Activated CD8-positive, alpha-beta memory T cell treated with anti-CD3 and anti-CD28 coated beads, Interleukin-2, amount 50 U/mL, for 4 hours (primary cell): ENCODE data around the gene RPL5.
A peak's percentile ranks its signal among the peaks of the same experiment; 100 is the strongest.

Experiments used
- DNase-seq: peaks from one replicate; pipeline ENCODE4 v3.0.0-alpha.2; 2020

The RPL5 gene

DNA sequence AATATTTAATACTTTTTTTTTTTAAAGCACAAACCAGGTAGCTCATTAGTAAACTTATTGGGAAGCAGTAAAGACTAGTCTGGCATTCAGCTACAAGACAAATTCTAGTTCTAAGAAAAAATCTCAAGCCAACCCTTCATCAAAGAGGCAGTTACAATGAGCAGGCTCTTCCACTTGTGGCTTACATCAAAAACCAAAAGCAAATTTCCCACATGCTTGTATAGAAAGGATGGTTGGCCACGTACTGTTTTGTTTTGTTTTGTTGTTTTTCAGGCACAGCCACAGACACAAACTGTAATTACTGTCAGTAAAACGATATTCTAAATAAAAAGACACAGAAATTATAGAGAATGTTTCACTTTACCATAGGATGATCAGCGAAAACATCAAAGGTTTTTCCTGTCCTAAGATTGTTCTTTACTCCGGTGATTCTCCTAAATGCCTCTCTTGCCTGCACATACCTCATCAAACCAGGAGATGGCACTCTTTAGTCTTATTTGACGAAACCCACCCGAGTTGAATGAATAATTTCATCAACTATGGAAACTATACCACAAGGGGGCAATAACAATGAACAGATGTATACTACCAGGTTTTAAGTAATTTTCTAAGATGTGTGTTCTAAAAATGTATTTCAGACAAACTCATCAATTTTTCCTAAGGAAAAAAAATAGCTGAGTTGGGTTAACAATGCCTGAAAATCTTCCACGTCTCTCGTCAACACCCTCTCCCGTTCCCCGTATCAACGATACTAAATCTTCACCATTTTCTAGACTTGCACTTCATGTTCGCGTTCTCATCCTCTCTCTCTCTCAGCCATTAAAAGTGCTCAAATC lies 26.9 kb downstream of the RPL5 start:
- peak; percentile 35 for DNase-seq

DNA sequence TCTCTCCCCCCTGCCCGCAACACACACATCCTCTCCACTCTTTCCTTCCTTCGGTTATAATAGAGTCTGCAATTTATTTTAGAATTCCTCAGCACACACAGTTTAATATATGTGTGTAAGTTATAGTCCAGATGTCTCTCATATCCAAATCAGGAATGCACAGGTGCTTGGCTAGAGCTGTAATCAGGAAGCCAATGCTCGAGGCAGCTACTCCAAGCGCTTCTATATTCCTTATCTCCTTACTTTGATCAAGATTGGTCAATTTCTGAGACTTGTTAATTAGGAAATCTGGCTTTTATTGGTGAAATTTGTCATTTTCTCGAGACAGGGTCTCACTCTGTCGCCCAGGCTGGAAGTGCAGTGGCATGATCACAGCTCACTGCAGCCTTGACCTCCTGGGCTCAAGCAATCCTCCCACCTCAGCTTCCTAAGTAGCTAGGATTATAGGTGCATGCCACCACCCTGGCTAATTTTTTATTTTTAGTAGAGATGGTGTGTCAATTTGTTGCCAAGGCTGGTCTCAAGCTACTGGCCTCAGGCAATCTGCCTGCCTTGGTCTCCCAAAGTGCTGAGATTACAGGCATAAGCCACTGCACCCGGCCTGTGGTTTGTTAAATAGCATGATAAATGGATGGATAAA lies 27.7 kb downstream of the RPL5 start:
- DNase-seq, result no peak

DNA sequence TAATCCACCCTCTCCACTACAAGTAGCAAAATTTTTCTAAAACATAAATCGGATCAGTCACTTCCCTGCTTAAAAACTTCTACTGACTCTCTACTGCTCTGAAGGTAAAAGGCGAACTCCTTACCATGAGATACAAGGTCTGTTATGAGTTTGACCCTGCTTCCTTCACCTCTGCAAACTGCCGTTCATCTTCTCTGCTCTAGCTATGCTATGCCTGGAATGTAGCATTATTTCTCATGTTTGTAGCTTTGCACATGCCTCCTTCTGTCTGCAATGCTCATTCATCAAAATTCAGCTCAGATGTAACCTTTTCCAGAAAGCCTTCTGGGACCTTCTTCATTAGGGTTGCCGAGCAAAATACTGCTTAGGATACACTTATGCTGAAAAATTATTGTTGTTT lies 30.8 kb downstream of the RPL5 start:
- no peak for DNase-seq

DNA sequence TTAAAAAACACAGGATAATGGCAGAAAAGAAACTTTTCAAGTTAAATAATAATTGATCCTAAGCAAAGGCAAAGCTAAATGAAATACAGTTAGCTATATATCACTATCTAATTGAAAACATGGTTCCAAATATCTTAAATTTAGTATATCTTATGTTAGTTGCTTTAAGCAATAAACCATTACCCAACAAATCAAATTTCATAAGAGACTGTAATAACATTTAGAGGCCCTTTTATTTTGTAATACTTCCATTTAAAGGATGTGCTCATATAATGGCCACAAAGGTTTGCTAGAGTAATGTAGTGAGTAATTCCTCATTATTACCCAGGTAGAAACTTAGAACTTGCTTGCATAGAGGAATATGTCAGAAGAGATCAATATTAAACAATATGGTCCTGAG lies 32.3 kb downstream of the RPL5 start:
- no peak for DNase-seq

DNA sequence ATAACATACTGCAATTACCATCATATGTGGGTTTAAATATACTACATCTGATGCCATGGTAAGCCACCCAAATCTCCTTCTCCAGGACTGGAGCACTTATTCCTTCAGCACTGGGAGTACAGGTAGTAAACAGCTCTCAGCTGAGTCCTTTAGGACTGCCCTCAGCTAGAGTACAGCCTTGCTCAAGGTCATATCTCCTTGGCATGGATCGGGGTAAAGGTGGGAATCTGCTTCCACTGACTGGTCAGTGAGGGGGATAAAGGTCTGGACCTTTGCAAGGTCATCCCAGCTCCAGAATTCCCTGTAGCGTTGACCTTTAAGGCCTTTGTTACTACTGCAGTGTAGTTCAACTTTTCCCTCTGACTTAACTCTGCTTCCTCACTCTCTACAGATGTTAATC lies 38.8 kb downstream of the RPL5 start:
- DNase-seq, result no peak

DNA sequence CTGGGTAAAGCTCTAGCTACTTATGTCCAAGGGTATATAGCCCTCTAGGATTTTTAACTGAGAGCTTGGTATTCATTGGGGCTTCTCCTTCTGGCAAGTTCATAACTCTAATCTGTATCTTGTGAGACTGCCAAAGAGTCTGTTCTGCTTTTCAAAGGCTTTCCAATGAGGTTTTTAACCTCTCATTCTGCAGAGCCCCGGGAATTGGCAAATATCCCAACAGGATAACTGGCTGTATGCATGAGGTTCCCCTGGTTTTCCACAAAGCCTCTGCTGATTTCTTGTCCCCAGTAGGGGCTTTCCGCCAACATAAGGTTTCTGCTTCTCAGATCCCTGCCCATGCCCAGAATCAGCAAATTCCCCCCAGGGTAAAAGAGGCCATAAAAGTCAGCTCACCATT lies 40.9 kb downstream of the RPL5 start:
- no peak for DNase-seq

DNA sequence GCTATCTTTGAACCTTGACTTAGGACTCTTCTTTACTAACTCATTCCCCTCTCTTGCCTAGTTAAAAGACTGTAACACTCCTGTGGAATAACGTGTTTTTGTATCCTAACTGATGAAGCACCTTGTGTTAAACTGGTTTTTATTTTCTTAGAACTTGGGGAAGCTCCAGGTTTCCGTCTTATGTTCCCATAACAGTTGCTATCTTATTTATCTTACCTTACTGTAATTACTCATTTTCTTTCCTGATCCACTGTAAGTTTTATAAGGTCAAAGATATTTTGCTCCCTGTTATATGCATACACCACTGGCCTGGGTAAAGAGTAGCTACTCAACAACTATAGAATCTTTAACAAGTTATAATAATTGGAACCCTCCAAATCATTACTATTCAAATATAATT lies 43.1 kb downstream of the RPL5 start:
- no peak for DNase-seq

DNA sequence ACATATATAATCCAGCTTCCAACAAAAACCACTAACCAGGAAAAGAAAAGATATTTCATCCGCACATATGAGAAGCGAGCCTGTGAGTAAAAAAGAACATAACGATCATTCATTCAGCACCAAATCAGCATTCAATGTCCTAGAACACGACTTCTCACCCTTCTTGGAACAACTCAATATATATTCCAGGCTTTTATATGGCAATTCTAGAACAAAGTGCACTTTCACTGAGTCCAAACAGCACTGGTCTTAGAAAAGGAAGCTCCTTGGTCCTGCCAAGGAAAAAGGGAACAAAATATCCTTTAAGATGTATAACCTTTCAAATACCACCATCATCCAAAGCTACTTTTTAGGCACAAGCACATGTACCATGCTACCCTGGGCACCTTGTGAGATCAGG lies 44.5 kb downstream of the RPL5 start:
- DNase-seq, result no peak

DNA sequence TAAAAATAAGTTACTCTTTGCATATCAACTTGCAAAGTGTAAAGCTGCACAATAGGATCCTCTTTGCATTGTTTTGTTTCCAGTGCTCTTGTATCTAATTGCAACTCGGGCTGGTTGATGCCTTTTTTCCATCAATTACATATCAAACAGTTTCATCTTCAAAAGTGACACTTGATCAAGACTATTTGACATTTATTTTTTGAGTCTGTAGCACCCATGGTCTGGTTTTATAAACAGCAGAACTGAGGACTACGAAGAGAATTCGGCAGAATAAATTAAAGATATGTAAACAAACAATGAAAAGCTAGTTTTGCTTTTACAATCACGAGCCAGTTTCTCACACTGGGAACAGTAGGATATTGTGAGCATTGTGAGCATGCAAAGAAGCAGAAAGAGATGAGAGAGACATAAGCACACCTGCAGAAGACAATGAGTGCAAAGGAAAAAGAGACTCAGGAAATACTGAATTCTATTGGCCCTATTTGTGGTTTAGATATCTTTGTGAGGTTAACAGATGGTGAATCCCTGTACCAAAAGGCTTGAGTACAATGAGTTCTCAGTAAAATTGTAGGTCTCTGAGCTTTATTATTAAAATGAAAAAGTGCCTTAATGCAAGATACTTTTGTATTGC lies 45.4 kb downstream of the RPL5 start:
- DNase-seq, result no peak

DNA sequence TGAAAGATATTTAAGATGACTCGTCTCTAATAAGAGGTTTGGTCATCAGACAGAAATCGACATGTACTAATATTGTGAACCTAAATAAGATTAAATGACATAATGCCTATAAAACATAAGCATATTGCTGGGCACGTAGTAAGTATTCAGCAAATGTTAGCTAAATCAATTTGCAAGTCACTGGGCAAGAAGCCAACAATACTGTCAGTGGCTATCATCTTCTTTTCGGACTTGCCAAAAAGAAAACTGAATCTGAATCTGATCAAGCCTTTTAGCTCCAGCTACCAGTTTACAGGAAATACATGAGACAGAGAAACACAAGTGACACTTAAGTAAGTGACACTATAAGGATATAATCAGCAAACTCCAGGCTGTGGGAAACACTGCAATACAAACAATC lies 46.0 kb downstream of the RPL5 start:
- DNase-seq, result no peak

DNA sequence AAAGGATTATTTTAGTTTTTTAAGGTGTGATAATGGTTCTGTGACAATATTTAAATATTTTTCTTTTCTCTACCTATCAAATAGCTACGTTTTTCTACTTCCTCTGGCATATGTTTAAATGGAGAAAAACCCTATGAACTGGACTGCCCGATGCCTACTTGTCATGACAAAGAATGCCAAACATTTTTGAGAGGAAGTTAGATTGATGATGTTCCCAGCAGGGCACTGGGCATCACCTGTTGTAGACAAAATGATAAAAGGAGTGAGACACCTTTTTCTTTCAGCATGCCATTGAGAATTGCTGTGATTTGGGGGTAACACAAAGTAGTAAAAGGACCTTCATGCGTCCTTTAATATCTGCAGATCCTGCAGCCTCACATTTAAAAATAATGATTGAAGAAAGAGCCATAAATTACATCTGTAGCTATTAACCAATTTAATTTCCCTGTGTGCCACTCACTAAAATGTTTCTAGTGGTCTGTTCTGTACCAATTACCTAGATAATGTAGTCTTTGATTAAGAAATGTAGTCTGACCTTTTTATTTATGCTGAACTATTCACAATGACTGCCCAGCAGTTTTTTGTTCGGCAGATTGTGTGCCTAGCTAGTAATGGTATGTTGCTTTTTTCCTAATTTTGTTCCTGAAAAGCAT lies 47.6 kb downstream of the RPL5 start:
- DNase-seq, result no peak

DNA sequence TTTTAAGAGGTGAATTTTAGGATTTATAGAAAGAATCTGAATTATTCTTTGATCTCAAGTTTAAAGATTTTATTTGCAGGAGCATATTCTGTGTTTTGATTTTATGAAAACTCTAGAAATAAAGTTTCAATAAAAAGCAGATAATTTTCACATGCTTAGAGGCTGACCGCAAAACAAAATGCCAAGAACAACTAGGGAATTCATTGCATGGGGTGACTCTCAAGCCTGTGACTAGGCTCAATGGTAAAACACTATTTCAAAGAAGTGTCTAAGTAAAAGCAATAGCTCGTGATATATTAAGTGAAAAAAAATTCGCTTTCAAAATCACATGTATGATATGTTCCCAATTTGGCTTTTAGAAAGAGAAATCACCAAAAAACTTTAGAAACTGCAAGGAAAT lies 49.6 kb downstream of the RPL5 start:
- no peak for DNase-seq

DNA sequence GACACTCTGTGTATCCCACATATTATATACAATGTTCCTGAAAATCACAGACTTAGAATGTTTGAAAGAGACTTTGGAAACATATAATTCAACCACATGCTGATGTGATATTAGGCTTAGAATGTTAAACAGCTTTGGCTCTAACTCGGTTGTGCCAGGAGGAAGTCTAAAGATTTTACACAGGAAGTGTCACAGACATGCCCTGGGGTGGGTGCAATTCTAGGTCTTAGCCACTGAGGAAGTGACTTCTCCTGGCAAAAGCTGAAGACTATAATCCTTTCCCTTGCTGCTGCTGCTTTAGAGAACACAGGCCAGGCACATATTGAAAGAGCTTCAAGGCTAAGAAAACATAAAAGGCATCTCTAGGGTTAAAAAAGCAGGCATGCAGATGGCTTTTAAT lies 51.0 kb downstream of the RPL5 start:
- DNase-seq, result peak; percentile 32

DNA sequence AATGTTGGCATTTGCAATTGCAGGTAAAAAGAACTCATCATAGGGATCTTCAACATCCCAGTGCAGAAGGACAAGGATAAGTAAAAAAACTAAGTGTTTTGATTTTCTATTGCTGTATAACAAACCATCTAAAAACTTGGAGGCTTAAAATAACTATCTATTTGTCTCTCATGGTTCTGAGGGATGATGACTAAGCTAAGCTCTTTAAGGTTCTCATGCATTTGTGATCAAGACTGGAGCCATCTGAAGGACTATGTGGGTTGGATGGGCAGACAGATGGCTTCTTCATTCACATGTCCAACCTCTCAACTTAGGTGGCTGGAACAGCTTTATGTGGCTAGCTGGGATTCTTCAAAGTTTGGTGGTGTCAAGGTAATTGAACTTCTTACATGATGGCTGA lies 51.5 kb downstream of the RPL5 start:
- no peak for DNase-seq

DNA sequence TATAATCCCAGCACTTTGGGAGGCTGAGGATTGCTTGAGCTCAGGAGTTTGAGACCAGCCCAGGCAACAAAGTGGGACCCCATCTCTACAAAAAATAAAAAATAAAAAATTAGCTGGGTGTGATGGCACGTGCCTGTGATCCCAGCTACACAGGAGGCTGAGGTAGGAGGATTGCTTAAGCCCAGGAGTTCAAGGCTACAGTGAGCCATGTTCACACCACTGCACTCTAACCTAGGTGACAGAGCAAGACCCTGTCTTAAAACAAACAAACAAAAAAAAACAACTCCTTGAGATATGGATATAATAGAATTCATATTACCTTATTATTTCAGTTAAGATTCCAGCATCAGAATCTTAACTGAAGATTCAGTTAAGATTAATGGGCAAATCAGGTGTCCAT lies 52.4 kb downstream of the RPL5 start:
- no peak for DNase-seq

DNA sequence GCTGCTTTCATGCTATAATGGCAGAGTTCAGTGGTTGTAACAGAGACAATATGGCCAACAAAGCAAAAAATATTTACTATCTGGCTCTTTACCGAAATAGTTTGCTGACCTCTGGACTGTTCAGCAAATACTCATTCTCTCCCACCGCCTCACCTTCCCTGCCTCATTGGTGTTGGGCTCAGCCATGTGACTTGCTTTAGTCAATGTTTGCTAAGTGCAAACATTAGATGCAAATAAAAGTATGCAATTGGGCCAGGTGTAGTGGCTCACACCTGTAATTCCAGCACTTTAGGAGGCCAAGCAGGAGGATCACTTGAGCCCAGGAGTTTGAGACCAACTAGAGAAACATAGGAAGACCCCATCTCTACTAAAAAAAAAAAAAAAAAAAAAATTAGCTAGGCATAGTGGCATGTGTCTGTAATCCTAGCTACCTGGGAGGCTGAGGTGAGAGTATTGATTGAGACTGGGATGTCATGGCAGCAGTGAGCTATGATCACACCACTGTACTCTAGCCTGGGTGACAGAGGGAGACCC lies 55.1 kb downstream of the RPL5 start:
- DNase-seq, result no peak

DNA sequence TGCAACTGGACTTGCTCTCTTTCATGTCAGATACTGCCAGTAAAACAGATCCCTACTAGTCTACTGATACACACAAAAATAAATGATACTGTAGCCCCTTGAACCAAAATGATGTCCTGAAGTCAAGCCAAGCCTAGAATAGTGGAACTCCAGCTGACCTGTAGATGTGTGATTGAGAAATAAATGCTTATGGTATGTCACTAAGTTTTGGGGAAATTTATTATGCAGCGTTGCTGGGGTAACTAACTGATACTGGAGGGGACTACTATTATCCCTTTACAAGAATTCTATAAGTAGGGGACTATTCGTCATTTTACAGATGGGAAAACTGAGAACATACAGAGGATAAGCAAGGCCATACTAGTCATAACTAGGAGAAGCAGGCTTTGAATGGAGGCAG lies 55.6 kb downstream of the RPL5 start:
- no peak for DNase-seq
